ENCODE data around the gene COG5. TPM values are rescaled to one million over a fixed set of nuclear protein-coding genes. Genes with fewer than 3 reads are reported as not detected.

Gene COG5
- total RNA-seq, 2 experiments from 2014 or later = 37.6 to 40.3 TPM

DNA sequence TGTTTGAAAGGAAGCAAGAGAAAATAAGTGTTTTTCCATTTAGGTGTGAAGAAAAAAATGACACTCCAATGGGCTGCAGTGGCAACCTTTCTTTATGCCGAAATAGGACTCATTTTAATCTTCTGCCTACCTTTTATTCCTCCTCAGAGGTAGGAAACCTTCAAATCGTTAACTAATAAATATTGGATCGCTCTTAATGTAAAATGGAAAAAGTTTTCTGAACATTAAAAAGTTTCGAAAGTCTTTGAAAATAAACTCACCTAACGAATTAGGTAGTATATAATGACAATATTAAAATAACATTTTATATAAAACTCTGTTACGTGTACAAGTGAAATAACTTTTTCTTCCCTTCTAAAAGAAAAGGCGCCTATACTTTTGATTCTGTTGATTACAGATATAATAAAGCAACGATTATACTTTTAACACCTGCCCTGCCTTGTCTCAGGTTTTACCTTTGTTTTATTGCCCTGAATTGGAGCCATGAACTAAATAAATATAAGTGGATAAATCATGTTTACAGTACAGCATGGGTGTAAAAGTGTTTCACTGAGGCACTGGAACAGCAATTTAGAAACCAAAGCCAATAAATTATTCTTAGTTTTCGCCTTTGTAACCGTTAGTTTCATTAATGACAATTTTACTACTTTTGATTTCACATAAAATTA is 17.1 kb upstream of the COG5 start:
- no peaks in the 10 kb centered on the region for H3K27me3 Mint-ChIP-seq
- DNase-seq (no peak), ATAC-seq (no peak)
- ChIA-PET CTCF (interaction anchor here (0.8 kb wide), 1 partner anchor 16 kb away, joined by 3 read pairs; no protein-coding TSS in a partner anchor), POLR2A (interaction anchor here (1.5 kb wide), 1 partner anchor 21 kb away, joined by 4 read pairs; no protein-coding TSS in a partner anchor)
- intact Hi-C loops (cut with micrococcal nuclease) = loop anchor here (2.0 to 10.0 kb wide), 2 partner anchors 78 to 144 kb away; no protein-coding TSS in a partner anchor
- peak overlapping the region; percentile 57 for H3K27ac Mint-ChIP-seq
- TF ChIP-seq, protein P1, sequence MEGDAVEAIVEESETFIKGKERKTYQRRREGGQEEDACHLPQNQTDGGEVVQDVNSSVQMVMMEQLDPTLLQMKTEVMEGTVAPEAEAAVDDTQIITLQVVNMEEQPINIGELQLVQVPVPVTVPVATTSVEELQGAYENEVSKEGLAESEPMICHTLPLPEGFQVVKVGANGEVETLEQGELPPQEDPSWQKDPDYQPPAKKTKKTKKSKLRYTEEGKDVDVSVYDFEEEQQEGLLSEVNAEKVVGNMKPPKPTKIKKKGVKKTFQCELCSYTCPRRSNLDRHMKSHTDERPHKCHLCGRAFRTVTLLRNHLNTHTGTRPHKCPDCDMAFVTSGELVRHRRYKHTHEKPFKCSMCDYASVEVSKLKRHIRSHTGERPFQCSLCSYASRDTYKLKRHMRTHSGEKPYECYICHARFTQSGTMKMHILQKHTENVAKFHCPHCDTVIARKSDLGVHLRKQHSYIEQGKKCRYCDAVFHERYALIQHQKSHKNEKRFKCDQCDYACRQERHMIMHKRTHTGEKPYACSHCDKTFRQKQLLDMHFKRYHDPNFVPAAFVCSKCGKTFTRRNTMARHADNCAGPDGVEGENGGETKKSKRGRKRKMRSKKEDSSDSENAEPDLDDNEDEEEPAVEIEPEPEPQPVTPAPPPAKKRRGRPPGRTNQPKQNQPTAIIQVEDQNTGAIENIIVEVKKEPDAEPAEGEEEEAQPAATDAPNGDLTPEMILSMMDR (IDR thresholded peaks at IDR 0.05) = no peak
- H3K9me3 Mint-ChIP-seq = no peaks in the 10 kb centered on the region
- peaks cover 17% of the 10 kb centered on the region for H3K36me3 Mint-ChIP-seq (ENCODE audit: low read depth)
- H3K4me3 Mint-ChIP-seq = peak overlapping the region; percentile 87
- peaks cover 21% of the 10 kb centered on the region for H3K4me1 Mint-ChIP-seq (ENCODE audit: low read depth)

DNA sequence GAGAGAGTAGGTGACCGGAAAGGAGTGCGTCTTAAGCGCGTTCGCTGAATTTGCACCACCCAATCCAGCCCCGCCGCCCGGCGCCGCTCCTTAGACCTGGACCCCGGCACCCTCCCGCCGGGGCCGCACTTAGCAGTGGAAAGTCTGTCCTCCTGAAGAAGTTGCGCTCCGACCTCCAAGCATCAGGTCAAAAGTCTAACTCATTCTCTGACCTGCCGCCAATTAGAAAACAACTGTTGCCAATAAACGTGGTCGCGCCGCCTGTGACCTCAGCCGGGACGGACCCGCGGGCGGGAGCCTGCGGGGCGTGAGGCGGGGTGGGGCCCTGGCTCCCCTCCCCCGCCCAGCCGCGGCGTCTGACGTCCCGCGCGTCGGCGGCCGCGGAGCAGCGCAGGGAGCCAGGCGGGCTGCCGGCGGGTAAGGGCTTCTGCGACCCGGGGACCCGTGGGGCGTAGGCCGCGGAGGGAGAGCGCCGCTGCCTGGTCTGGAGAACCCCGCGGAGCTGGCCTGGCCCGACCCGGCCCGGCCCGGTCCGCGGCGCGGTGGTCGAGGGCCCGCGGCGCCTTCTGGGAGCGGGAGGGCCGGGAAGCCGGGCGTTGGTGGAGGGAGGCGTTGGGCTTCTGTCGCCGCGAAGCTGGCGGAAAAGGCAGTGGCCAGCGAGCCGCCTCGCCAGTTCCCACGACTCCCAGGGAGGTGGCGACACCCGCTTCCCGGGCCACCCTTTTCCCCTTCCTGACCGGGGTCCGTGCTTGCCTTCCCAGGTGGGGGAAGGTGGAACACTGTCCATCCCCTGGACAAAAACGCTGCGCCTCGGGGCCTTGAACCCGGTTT is 16.4 kb upstream of the COG5 start, which contains the start of gene BCAP29:
TSS of gene BCAP29 (plus strand) at position 362 of the 831 bp plus-strand sequence. CDS start 527 bp downstream, outside the sequence.
- H3K36me3 Mint-ChIP-seq (ENCODE audit: low read depth) = peaks cover 13% of the 10 kb centered on the region
- H3K27me3 Mint-ChIP-seq = no peaks in the 10 kb centered on the region
- no peaks in the 10 kb centered on the region for H3K9me3 Mint-ChIP-seq
- peak within 1 kb of the TSS; percentile 87 for H3K4me3 Mint-ChIP-seq
- intact Hi-C loops (cut with micrococcal nuclease) = loop anchor here (2.0 to 10.0 kb wide), 2 partner anchors 79 to 145 kb away; no protein-coding TSS in a partner anchor
- ATAC-seq (peak; percentile 98), DNase-seq (peak; percentile 73)
- ChIA-PET POLR2A (interaction anchor here (0.8 to 1.3 kb wide), 2 partner anchors 16 to 162 kb away, joined by 4 to 7 read pairs; partner anchors contain the start of genes COG5 and DUS4L), CTCF (interaction anchor here (0.8 kb wide), 1 partner anchor 15 kb away, joined by 3 read pairs; no protein-coding TSS in a partner anchor)
- H3K27ac Mint-ChIP-seq = peak within 1 kb of the TSS; percentile 88
- peaks cover 21% of the 10 kb centered on the region for H3K4me1 Mint-ChIP-seq (ENCODE audit: low read depth)
- TF ChIP-seq, protein P1 (IDR thresholded peaks at IDR 0.05) = no peak

DNA sequence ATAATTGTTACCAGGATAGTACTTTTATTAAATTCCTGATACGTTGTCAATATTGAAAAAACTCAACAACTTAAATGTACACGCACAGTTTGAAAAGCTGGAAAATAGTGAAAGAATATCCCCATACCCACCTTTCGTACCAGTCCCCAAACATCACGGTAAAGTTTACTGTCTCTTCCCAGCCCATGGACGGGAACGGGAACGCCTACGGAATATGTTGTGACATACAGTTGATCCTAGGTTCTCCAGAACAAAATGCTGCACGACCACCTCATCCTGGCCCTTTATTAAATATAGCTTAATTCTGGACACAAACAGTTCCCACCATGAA is 15.8 kb upstream of the COG5 start:
- peaks cover 21% of the 10 kb centered on the region for H3K4me1 Mint-ChIP-seq (ENCODE audit: low read depth)
- H3K36me3 Mint-ChIP-seq (ENCODE audit: low read depth) = peaks cover 13% of the 10 kb centered on the region
- peak; percentile 5 for ATAC-seq
- peak overlapping the region; percentile 87 for H3K4me3 Mint-ChIP-seq
- no peak for DNase-seq
- TF ChIP-seq, protein P1 (IDR thresholded peaks at IDR 0.05) = no peak
- ChIA-PET CTCF (no interaction called here), POLR2A (interaction anchor here (0.8 to 1.3 kb wide), 2 partner anchors 16 to 163 kb away, joined by 4 to 7 read pairs; partner anchors contain the start of genes COG5 and DUS4L)
- intact Hi-C loops (cut with micrococcal nuclease) = no loop called here
- H3K27ac Mint-ChIP-seq = peak overlapping the region; percentile 88
- H3K9me3 Mint-ChIP-seq = no peaks in the 10 kb centered on the region
- no peaks in the 10 kb centered on the region for H3K27me3 Mint-ChIP-seq

DNA sequence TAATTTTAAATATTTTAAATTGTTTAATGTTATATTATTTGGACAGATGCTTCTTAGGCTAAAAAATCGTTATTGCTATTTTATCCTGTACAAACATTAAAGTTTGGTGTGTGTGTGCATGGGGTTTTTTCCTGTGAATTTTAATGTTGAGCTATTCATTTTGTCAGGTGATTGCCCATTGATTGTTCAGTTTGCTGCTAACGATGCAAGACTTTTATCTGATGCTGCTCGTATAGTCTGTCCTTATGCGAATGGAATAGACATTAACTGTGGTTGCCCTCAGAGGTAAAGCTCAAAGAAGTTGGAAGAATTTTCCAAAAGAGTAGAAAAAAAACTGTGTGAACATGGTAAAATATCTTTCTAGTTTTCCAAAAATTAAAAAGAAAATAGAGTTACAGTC is 9.8 kb upstream of the COG5 start:
- Mint-ChIP-seq H3K9me3 (no peaks in the 10 kb centered on the region), H3K27me3 (no peaks in the 10 kb centered on the region), H3K27ac (no peak overlapping the region), H3K36me3 (ENCODE audit: low read depth) (peaks cover 26% of the 10 kb centered on the region), H3K4me3 (no peak overlapping the region), H3K4me1 (ENCODE audit: low read depth) (peaks cover 9% of the 10 kb centered on the region)
- ChIA-PET CTCF (interaction anchor here (2.1 kb wide), 1 partner anchor 110 kb away, joined by 5 read pairs; no protein-coding TSS in a partner anchor), POLR2A (interaction anchor here (0.6 to 1.6 kb wide), 2 partner anchors 10 to 229 kb away, joined by 3 to 4 read pairs; partner anchors contain the start of genes COG5 and DUS4L)
- intact Hi-C loops (cut with micrococcal nuclease) = no loop called here
- DNase-seq (no peak), ATAC-seq (no peak)
- TF ChIP-seq, protein P1 (IDR thresholded peaks at IDR 0.05) = no peak
